H1 (cell line): Measurements from ENCODE around the gene NTMT1. TPM values are rescaled to one million over a fixed set of nuclear protein-coding genes. Genes with fewer than 3 reads are reported as not detected.

Source experiments
- CTCF ChIA-PET: fragments of 300-600 bp; sonication (Branson Sonifier 250); formaldehyde crosslinking; loops from one replicate; lab custom pipeline; 2021; ENCODE audit not compliant: partially characterized antibody; lab: Charles Lee
- POLR2A ChIA-PET: fragments of 300-600 bp; sonication (Branson Sonifier 250); formaldehyde crosslinking; loops from one replicate; lab custom pipeline; 2021; ENCODE audit warnings: inconsistent platforms; ENCODE audit not compliant: partially characterized antibody; lab: Charles Lee
- DNase-seq, 2 experiments: peaks; one replicate each; pipeline versions ENCODE4 v3.0.0 to v3.0.0-alpha.2; 2010 to 2022; ENCODE audit warnings: low spot score in 2 of 2, low read depth in 1 of 2, mixed read lengths in 1 of 2
- FAIRE-seq: peaks from 2 replicates; lab custom pipeline; 2011; peaks lifted over from hg19 to GRCh38; lab: Jason Lieb, UNC
- H2AFZ ChIP-seq: 2 replicates; pipeline ENCODE4 v1.8.1; 2012; ENCODE audit warnings: low read length, inconsistent platforms
- H2AK5ac ChIP-seq: 2 replicates; pipeline ENCODE4 v1.6.1; 2013; ENCODE audit warnings: low read depth, low read length
- H2BK120ac ChIP-seq: replicated peaks from 2 replicates; pipeline ENCODE3; 2013; ENCODE audit warnings: low read depth, low read length, inconsistent platforms
- H2BK12ac ChIP-seq: 2 replicates; pipeline ENCODE4 v1.6.1; 2013; ENCODE audit warnings: low read depth, low read length
- H2BK15ac ChIP-seq: 2 replicates; pipeline ENCODE4 v1.6.1; 2013; ENCODE audit warnings: low read length
- H2BK20ac ChIP-seq: 2 replicates; pipeline ENCODE4 v1.6.1; 2013; ENCODE audit warnings: low read length
- H2BK5ac ChIP-seq: 2 replicates; pipeline ENCODE4 v1.6.1; 2013; ENCODE audit warnings: low read depth, low read length
- H3K14ac ChIP-seq: 2 replicates; pipeline ENCODE4 v1.6.1; 2013; ENCODE audit warnings: inconsistent platforms; ENCODE audit not compliant: insufficient read length
- H3K18ac ChIP-seq: 2 replicates; pipeline ENCODE4 v1.6.1; 2013; ENCODE audit warnings: low read length; ENCODE audit errors: extremely low read depth
- H3K23ac ChIP-seq: 2 replicates; pipeline ENCODE4 v1.6.1; 2013; ENCODE audit warnings: inconsistent platforms; ENCODE audit not compliant: insufficient read length
- H3K23me2 ChIP-seq: 2 replicates; pipeline ENCODE4 v1.6.1; 2013; ENCODE audit warnings: low read depth, low read length
- H3K27ac ChIP-seq: 2 replicates; pipeline ENCODE4 v1.6.1; 2011; ENCODE audit warnings: low read depth, low read length, inconsistent platforms
- H3K27me3 ChIP-seq, 4 experiments: replicated peaks in 1 of 4; 1 replicate in 1 of 4; 2 replicates in 3 of 4; pipeline versions ENCODE4 v1.6.1 to v1.8.1; 2011 to 2013; ENCODE audit warnings: low read length in 3 of 4, mild to moderate bottlenecking in 3 of 4, inconsistent platforms in 2 of 4, mixed read lengths in 2 of 4, moderate library complexity in 1 of 4; ENCODE audit not compliant: control insufficient read depth in 3 of 4, insufficient read depth in 3 of 4; ENCODE audit errors: extremely low read depth in 1 of 4
- H3K36me3 ChIP-seq, 4 experiments: 2 replicates each; pipeline versions ENCODE4 v1.6.1 to v1.8.1; 2011 to 2013; ENCODE audit warnings: mild to moderate bottlenecking in 4 of 4, low read length in 3 of 4, moderate library complexity in 2 of 4, control low read depth in 1 of 4, inconsistent platforms in 1 of 4; ENCODE audit not compliant: insufficient read depth in 4 of 4, control insufficient read depth in 2 of 4
- H3K4ac ChIP-seq: replicated peaks from 2 replicates; pipeline ENCODE3; 2013; ENCODE audit warnings: low read length, low read depth, mixed read lengths, inconsistent platforms; ENCODE audit not compliant: insufficient read length
- H3K4me1 ChIP-seq, 4 experiments: replicated peaks in 1 of 4; 1 replicate in 1 of 4; 2 replicates in 3 of 4; pipeline versions ENCODE4 v1.6.1 to v1.8.1; 2011 to 2013; ENCODE audit warnings: low read length in 3 of 4, inconsistent platforms in 2 of 4, mixed read lengths in 1 of 4; ENCODE audit not compliant: insufficient read depth in 4 of 4, control insufficient read depth in 3 of 4
- H3K4me2 ChIP-seq, 2 experiments: 2 replicates each; pipeline versions ENCODE4 v1.6.1 to v1.8.1; 2011 to 2013; ENCODE audit warnings: low read depth in 2 of 2, low read length in 2 of 2, control low read depth in 1 of 2, inconsistent platforms in 1 of 2, mild to moderate bottlenecking in 1 of 2; ENCODE audit not compliant: insufficient read depth in 1 of 2
- H3K4me3 ChIP-seq, 4 experiments: fragments of 200-600, 300-600 bp in 1 of 4; sonication (generic), shearing (Covaris generic), sonication (Bioruptor Twin) in 1 of 4; 2 replicates each; pipeline versions ENCODE4 v1.5.1 to v1.8.1; 2011 to 2016; ENCODE audit warnings: low read length in 4 of 4, low read depth in 3 of 4, control low read depth in 2 of 4, inconsistent platforms in 2 of 4, mild to moderate bottlenecking in 2 of 4, mixed read lengths in 1 of 4, moderate library complexity in 1 of 4; ENCODE audit not compliant: insufficient read depth in 2 of 4; ENCODE audit errors: extremely low read depth in 1 of 4
- H3K56ac ChIP-seq: replicated peaks from 2 replicates; pipeline ENCODE3; 2013; ENCODE audit warnings: low read depth, mild to moderate bottlenecking, mixed read lengths, low read length, inconsistent platforms; ENCODE audit not compliant: insufficient read length
- H3K79me1 ChIP-seq: 2 replicates; pipeline ENCODE4 v1.6.1; 2013; ENCODE audit warnings: low read depth, low read length, control low read depth
- H3K79me2 ChIP-seq, 2 experiments: 2 replicates each; pipeline versions ENCODE4 v1.6.1 to v1.8.1; 2012 to 2013; ENCODE audit warnings: low read length in 2 of 2, mild to moderate bottlenecking in 2 of 2, inconsistent platforms in 1 of 2; ENCODE audit not compliant: insufficient read depth in 2 of 2, control insufficient read depth in 1 of 2
- H3K9ac ChIP-seq, 4 experiments: replicated peaks in 1 of 4; 1 replicate in 1 of 4; 2 replicates in 3 of 4; pipeline versions ENCODE4 v1.6.1 to v1.8.1; 2011 to 2013; ENCODE audit warnings: low read depth in 3 of 4, low read length in 3 of 4, control low read depth in 2 of 4, mild to moderate bottlenecking in 2 of 4, moderate library complexity in 2 of 4, inconsistent platforms in 1 of 4; ENCODE audit errors: extremely low read depth in 1 of 4
- H3K9me3 ChIP-seq, 2 experiments: 2 replicates each; pipeline versions ENCODE4 v1.6.1 to v1.8.1; 2012 to 2013; ENCODE audit warnings: mild to moderate bottlenecking in 2 of 2, moderate library complexity in 2 of 2, control low read depth in 1 of 2, inconsistent platforms in 1 of 2, low read depth in 1 of 2, low read length in 1 of 2, mixed read lengths in 1 of 2; ENCODE audit not compliant: insufficient read depth in 2 of 2
- H4K20me1 ChIP-seq, 2 experiments: replicated peaks in 1 of 2; 2 replicates each; pipeline versions ENCODE3 to v1.8.1; 2011 to 2013; ENCODE audit warnings: inconsistent platforms in 2 of 2, low read length in 2 of 2, mild to moderate bottlenecking in 1 of 2; ENCODE audit not compliant: insufficient read depth in 2 of 2, control insufficient read depth in 1 of 2
- H4K5ac ChIP-seq: 2 replicates; pipeline ENCODE4 v1.6.1; 2013; ENCODE audit warnings: low read length, low read depth, mixed read lengths, inconsistent platforms; ENCODE audit not compliant: insufficient read length
- H4K8ac ChIP-seq: 2 replicates; pipeline ENCODE4 v1.8.0; 2013; ENCODE audit warnings: mild to moderate bottlenecking, moderate library complexity, low read length, inconsistent platforms; ENCODE audit not compliant: insufficient read depth; ENCODE audit errors: extremely low read depth
- H4K91ac ChIP-seq: replicated peaks from 2 replicates; pipeline ENCODE3; 2013; ENCODE audit warnings: low read length, mixed read lengths, inconsistent platforms; ENCODE audit not compliant: insufficient read length
- SAP30 ChIP-seq: fragments of 300-600 bp; sonication (generic); IDR thresholded peaks from 2 replicates; pipeline ENCODE4 v1.7.1; 2012; ENCODE audit warnings: low read length, moderate library complexity, mild to moderate bottlenecking, inconsistent platforms; ENCODE audit not compliant: insufficient read depth, insufficient replicate concordance
- WGBS, 2 experiments: shearing (Covaris generic) in 1 of 2; methylation state at CpG; one replicate each; pipeline versions ENCODE4 v1.1.6 to v1.1.7; 2013 to 2015; ENCODE audit warnings: low lambda C conversion rate in 2 of 2, mixed read lengths in 2 of 2, inconsistent platforms in 1 of 2, low coverage in 1 of 2, missing lambda C conversion rate in 1 of 2; ENCODE audit not compliant: insufficient replicate concordance in 2 of 2, insufficient coverage in 1 of 2, insufficient read length in 1 of 2; ENCODE audit errors: extremely low coverage in 1 of 2, missing lambda C conversion rate in 1 of 2; 5-methylcytosine and 5-hydroxymethylcytosine counted together
- polyA plus RNA-seq, 7 experiments: library from polyadenylated mRNA; depleted of rRNA in 3 of 7; stranded (reverse) in 5 of 7; unstranded in 2 of 7; fragments of >200 nt in 5 of 7; fragments of 200-250 nt in 2 of 7; gene quantifications; 1 replicate in 5 of 7; 2 replicates in 1 of 7; 4 replicates in 1 of 7; pipeline versions ENCODE4 v1.2.1 to v1.2.3, GENCODE V29; 2011 to 2013; ENCODE audit warnings: missing spikeins in 2 of 7, mixed read lengths in 2 of 7
- total RNA-seq: library from RNA; stranded (reverse); fragmentation: NEBNext Ultra II Directional; extraction: Animal tissue kit (Norgen Biotek cat#: 25700); gene quantifications from 2 replicates; pipeline ENCODE4 v1.2.1, GENCODE V29; 2021
- TF ChIP-seq, protein P1 (sequence below): IDR thresholded peaks from 2 replicates; pipeline ENCODE4 v1.6.1; 2011; ENCODE audit warnings: low read length, improper control_type of control experiment

NTMT1 gene
- total and polyA plus RNA-seq, 2 of the 8 experiments (the other 6 are each of a cell fraction or from before 2014, with no cell fraction given): 66.8 to 70.2 TPM

DNA sequence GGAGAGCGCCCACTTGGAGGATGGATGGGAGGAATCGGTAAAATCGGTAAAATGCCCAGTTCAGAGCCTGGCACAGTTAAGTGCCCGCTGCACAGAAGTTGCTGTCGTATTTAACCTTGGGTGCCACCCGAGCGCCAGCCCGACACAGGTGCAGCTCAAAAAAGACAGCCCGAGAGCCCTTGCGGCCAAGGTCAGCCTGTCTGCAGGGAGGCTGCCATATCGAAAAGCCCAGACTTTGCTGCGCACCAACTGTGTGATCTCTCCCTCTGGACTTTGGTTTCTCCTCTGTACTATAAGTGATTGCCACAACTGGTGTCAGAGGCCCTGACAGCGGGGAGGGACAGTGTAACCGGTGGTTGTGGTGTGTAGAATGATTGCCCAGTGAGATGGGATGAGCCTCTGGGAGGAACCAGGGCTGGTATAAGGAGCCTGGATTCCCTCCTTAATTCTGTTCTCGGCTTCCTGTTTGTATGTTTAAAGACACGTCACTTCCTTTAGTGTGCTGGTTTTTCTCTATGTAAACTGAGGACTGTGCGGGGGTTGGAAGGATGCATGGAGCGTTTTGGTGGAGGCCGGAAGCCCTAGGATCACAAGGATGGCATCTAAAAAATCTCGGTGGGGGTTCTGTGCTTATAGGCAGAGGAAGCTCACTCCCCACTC lies 792 bp downstream of the NTMT1 start:
- Histone ChIP-seq H3K23ac (no peak overlapping the region), H3K9me3 (no peaks in the 10 kb centered on the region), H3K27ac (peak overlapping the region; percentile 88), H2BK20ac (no peak overlapping the region), H2BK120ac (no peak overlapping the region), H2AFZ (no peak overlapping the region), H2BK12ac (0 out of 2 replicates have a peak overlapping the region, but pooled peaks have one; percentile 75), H4K5ac (no peak overlapping the region), H3K4me2 (peak overlapping the region; percentile 94 to 99), H4K8ac (no peak overlapping the region; the same call in 1 of the 2 replicates), H3K4me1 (peaks cover 10 to 19% (median 13%) of the 10 kb centered on the region in 4 experiments), H4K91ac (no peak overlapping the region), H2AK5ac (no peak overlapping the region; the same call in 1 of the 2 replicates), H2BK15ac (no peak overlapping the region), H3K27me3 (peaks cover 0 to 3% (median 2%) of the 10 kb centered on the region in 4 experiments; a peak in 2 of 7 replicates), H4K20me1 (peaks cover 41 to 51% of the 10 kb centered on the region in 2 experiments), H3K36me3 (peaks cover 0 to 5% (median 0%) of the 10 kb centered on the region in 4 experiments; a peak in 2 of 8 replicates), H3K18ac (peak overlapping the region; percentile 71; the same call in 1 of the 2 replicates), H3K79me2 (peaks cover 52 to 58% of the 10 kb centered on the region in 2 experiments), H3K9ac (peak overlapping the region; percentile 80 to 85 (median 82)), H3K23me2 (peaks cover 11% of the 10 kb centered on the region), H3K4me3 (peak overlapping the region; percentile 78 to 92 (median 83)), H3K14ac (no peak overlapping the region), H2BK5ac (peak overlapping the region; percentile 88), H3K4ac (no peak overlapping the region), H3K79me1 (peaks cover 32% of the 10 kb centered on the region), H3K56ac (peak overlapping the region; percentile 32)
- FAIRE-seq (no peak), DNase-seq (no peak)
- ChIA-PET CTCF (interaction anchor here (0.8 to 8.1 kb wide), 10 partner anchors 12 to 495 kb away, joined by 3 to 104 read pairs (median 30); no protein-coding TSS in a partner anchor), POLR2A (interaction anchor here (0.5 to 8.4 kb wide), 5 partner anchors 12 to 681 kb away, joined by 3 to 95 read pairs (median 3); partner anchors contain the start of gene ASB6)
- WGBS, 2 experiments: 17% methylated on average over 20 of the region's 20 CpGs; no CpG with 5 or more reads in 1 of the 2 experiments
- TF ChIP-seq, protein P1, sequence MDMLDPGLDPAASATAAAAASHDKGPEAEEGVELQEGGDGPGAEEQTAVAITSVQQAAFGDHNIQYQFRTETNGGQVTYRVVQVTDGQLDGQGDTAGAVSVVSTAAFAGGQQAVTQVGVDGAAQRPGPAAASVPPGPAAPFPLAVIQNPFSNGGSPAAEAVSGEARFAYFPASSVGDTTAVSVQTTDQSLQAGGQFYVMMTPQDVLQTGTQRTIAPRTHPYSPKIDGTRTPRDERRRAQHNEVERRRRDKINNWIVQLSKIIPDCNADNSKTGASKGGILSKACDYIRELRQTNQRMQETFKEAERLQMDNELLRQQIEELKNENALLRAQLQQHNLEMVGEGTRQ: no peak
- peak; percentile 9 for TF ChIP-seq SAP30
